ENCODE results near the gene PDIA5. TPM values are rescaled to one million over a fixed set of nuclear protein-coding genes. Genes with fewer than 3 reads are reported as not detected.

PDIA5 gene
- total RNA-seq, 1 experiment from 2014 or later = 41.5 TPM

DNA sequence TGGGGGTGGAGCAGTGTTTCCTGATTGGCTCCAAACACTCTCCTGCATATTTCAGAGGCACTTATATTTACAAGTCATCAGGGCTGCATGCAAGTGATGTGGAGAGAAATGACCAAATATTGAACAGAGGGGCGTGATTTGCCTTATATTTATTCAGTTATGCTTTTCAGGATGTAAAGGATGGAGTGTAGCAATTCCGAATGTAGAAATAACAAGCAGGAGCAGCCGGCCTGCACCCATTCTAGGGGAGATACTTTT lies 19.8 kb upstream of the PDIA5 start:
- TF ChIP-seq ETV6 (CRISPR knock-in tag; IDR thresholded peaks at IDR 0.05) (no peak), FOXP1 (CRISPR knock-in tag; IDR thresholded peaks at IDR 0.05; ENCODE audit: borderline replicate concordance) (no peak), ZNF396 (CRISPR knock-in tag; IDR thresholded peaks at IDR 0.05; ENCODE audit: borderline replicate concordance) (no peak), ZNF263 (CRISPR knock-in tag; IDR thresholded peaks at IDR 0.05; ENCODE audit: low read depth) (no peak), RELA (CRISPR knock-in tag; IDR thresholded peaks at IDR 0.05; ENCODE audit: borderline replicate concordance) (no peak), JUN (CRISPR knock-in tag; IDR thresholded peaks at IDR 0.05) (no peak), ELF4 (CRISPR knock-in tag; IDR thresholded peaks at IDR 0.05; ENCODE audit: low read depth) (no peak)
- TF ChIP-seq, protein P1, sequence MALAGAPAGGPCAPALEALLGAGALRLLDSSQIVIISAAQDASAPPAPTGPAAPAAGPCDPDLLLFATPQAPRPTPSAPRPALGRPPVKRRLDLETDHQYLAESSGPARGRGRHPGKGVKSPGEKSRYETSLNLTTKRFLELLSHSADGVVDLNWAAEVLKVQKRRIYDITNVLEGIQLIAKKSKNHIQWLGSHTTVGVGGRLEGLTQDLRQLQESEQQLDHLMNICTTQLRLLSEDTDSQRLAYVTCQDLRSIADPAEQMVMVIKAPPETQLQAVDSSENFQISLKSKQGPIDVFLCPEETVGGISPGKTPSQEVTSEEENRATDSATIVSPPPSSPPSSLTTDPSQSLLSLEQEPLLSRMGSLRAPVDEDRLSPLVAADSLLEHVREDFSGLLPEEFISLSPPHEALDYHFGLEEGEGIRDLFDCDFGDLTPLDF (CRISPR knock-in tag; IDR thresholded peaks at IDR 0.05) = no peak
- TF ChIP-seq, protein P2, sequence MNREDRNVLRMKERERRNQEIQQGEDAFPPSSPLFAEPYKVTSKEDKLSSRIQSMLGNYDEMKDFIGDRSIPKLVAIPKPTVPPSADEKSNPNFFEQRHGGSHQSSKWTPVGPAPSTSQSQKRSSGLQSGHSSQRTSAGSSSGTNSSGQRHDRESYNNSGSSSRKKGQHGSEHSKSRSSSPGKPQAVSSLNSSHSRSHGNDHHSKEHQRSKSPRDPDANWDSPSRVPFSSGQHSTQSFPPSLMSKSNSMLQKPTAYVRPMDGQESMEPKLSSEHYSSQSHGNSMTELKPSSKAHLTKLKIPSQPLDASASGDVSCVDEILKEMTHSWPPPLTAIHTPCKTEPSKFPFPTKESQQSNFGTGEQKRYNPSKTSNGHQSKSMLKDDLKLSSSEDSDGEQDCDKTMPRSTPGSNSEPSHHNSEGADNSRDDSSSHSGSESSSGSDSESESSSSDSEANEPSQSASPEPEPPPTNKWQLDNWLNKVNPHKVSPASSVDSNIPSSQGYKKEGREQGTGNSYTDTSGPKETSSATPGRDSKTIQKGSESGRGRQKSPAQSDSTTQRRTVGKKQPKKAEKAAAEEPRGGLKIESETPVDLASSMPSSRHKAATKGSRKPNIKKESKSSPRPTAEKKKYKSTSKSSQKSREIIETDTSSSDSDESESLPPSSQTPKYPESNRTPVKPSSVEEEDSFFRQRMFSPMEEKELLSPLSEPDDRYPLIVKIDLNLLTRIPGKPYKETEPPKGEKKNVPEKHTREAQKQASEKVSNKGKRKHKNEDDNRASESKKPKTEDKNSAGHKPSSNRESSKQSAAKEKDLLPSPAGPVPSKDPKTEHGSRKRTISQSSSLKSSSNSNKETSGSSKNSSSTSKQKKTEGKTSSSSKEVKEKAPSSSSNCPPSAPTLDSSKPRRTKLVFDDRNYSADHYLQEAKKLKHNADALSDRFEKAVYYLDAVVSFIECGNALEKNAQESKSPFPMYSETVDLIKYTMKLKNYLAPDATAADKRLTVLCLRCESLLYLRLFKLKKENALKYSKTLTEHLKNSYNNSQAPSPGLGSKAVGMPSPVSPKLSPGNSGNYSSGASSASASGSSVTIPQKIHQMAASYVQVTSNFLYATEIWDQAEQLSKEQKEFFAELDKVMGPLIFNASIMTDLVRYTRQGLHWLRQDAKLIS (CRISPR knock-in tag; IDR thresholded peaks at IDR 0.05; ENCODE audit: borderline replicate concordance) = no peak
- H3K4me3 Mint-ChIP-seq = no peak overlapping the region
- CTCF ChIA-PET = no interaction called here
- H3K27ac Mint-ChIP-seq = no peak overlapping the region
- no peaks in the 10 kb centered on the region for H3K36me3 Mint-ChIP-seq
- POLR2A ChIA-PET = no interaction called here
- ATAC-seq = no peak
- no peaks in the 10 kb centered on the region for H3K27me3 Mint-ChIP-seq (ENCODE audit: low read depth)
- H3K9me3 Mint-ChIP-seq = no peaks in the 10 kb centered on the region
- DNase-seq (ENCODE audit: low spot score) = no peak
- peaks cover 20% of the 10 kb centered on the region for H3K4me1 Mint-ChIP-seq

DNA sequence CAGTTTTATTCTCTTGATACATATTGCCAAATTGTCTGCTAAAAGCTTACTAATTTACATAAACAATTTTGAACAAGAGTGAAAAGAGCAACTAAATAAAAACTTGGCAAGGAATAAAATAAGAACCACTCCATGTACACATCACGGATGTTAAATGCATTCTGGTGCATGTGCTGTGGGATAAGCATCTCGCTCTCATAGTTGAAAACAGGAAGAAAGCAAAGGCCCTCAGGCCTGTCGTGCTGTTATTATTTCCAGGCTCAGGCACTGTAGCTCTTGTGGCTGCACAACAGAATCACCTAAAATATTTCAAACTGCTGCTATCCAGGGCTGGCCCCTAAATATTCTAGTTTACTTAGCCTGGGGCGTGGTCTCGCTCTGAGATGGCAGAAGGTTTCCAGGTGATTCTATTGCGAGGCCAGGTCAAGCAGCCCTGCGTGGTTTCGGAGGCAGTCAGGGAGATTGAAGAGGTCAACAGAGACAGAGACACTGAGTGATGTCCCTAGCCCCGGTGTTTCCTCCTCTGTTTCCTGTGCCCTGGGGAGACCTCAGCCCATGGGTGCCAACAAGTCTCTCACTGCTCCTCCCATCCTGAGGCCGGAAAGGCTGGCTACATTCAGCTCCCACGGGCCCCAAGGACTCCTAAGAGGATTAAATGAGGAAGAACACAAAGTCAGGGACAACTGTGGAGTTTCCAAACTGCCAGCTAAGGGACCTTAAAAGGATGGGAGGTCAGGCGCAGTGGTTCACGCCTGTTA lies 18.2 kb upstream of the PDIA5 start:
- CTCF ChIA-PET = interaction anchor here (1.1 kb wide), 1 partner anchor 22 kb away, joined by 5 read pairs; the partner anchor contains the start of gene SEMA5B
- Mint-ChIP-seq H3K4me3 (no peak overlapping the region), H3K4me1 (peaks cover 20% of the 10 kb centered on the region), H3K27me3 (ENCODE audit: low read depth) (no peaks in the 10 kb centered on the region; the same call in 1 of the 2 replicates), H3K9me3 (no peaks in the 10 kb centered on the region), H3K27ac (no peak overlapping the region), H3K36me3 (no peaks in the 10 kb centered on the region)
- POLR2A ChIA-PET = no interaction called here
- no peak for DNase-seq (ENCODE audit: low spot score)
- no peak for ATAC-seq
- TF ChIP-seq, protein P3, sequence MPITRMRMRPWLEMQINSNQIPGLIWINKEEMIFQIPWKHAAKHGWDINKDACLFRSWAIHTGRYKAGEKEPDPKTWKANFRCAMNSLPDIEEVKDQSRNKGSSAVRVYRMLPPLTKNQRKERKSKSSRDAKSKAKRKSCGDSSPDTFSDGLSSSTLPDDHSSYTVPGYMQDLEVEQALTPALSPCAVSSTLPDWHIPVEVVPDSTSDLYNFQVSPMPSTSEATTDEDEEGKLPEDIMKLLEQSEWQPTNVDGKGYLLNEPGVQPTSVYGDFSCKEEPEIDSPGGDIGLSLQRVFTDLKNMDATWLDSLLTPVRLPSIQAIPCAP (CRISPR knock-in tag; IDR thresholded peaks at IDR 0.05) = no peak
- TF ChIP-seq, protein P4, sequence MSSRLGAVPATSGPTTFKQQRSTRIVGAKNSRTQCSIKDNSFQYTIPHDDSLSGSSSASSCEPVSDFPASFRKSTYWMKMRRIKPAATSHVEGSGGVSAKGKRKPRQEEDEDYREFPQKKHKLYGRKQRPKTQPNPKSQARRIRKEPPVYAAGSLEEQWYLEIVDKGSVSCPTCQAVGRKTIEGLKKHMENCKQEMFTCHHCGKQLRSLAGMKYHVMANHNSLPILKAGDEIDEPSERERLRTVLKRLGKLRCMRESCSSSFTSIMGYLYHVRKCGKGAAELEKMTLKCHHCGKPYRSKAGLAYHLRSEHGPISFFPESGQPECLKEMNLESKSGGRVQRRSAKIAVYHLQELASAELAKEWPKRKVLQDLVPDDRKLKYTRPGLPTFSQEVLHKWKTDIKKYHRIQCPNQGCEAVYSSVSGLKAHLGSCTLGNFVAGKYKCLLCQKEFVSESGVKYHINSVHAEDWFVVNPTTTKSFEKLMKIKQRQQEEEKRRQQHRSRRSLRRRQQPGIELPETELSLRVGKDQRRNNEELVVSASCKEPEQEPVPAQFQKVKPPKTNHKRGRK (CRISPR knock-in tag; IDR thresholded peaks at IDR 0.05; ENCODE audit: borderline replicate concordance) = no peak
- no peak for TF ChIP-seq NR2C2 (CRISPR knock-in tag; IDR thresholded peaks at IDR 0.05)
- TF ChIP-seq, protein P5, sequence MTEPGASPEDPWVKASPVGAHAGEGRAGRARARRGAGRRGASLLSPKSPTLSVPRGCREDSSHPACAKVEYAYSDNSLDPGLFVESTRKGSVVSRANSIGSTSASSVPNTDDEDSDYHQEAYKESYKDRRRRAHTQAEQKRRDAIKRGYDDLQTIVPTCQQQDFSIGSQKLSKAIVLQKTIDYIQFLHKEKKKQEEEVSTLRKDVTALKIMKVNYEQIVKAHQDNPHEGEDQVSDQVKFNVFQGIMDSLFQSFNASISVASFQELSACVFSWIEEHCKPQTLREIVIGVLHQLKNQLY (CRISPR knock-in tag; IDR thresholded peaks at IDR 0.05) = no peak
- TF ChIP-seq EMX1 (CRISPR knock-in tag; IDR thresholded peaks at IDR 0.05) = no peak
- no peak for TF ChIP-seq HMGA2 (CRISPR knock-in tag; IDR thresholded peaks at IDR 0.05)
- TF ChIP-seq ZNF671 (CRISPR knock-in tag; IDR thresholded peaks at IDR 0.05) = no peak
- no peak for TF ChIP-seq JUN (CRISPR knock-in tag; IDR thresholded peaks at IDR 0.05)
- no peak for TF ChIP-seq GABPB1 (CRISPR knock-in tag; IDR thresholded peaks at IDR 0.05)
- no peak for TF ChIP-seq ZNF317 (CRISPR knock-in tag; IDR thresholded peaks at IDR 0.05; ENCODE audit: borderline replicate concordance, low read depth)
- no peak for TF ChIP-seq ETV6 (CRISPR knock-in tag; IDR thresholded peaks at IDR 0.05)
- no peak for TF ChIP-seq KAT7 (CRISPR knock-in tag; IDR thresholded peaks at IDR 0.05; ENCODE audit: borderline replicate concordance)
- TF ChIP-seq TCF7 (CRISPR knock-in tag; IDR thresholded peaks at IDR 0.05; ENCODE audit: low read depth) = no peak
- TF ChIP-seq, protein P6, sequence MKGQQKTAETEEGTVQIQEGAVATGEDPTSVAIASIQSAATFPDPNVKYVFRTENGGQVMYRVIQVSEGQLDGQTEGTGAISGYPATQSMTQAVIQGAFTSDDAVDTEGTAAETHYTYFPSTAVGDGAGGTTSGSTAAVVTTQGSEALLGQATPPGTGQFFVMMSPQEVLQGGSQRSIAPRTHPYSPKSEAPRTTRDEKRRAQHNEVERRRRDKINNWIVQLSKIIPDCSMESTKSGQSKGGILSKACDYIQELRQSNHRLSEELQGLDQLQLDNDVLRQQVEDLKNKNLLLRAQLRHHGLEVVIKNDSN (CRISPR knock-in tag; IDR thresholded peaks at IDR 0.05) = no peak
- TF ChIP-seq, protein P7, sequence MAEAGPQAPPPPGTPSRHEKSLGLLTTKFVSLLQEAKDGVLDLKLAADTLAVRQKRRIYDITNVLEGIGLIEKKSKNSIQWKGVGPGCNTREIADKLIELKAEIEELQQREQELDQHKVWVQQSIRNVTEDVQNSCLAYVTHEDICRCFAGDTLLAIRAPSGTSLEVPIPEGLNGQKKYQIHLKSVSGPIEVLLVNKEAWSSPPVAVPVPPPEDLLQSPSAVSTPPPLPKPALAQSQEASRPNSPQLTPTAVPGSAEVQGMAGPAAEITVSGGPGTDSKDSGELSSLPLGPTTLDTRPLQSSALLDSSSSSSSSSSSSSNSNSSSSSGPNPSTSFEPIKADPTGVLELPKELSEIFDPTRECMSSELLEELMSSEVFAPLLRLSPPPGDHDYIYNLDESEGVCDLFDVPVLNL (CRISPR knock-in tag; IDR thresholded peaks at IDR 0.05; ENCODE audit: borderline replicate concordance, low read depth) = no peak
- TF ChIP-seq, protein P8, sequence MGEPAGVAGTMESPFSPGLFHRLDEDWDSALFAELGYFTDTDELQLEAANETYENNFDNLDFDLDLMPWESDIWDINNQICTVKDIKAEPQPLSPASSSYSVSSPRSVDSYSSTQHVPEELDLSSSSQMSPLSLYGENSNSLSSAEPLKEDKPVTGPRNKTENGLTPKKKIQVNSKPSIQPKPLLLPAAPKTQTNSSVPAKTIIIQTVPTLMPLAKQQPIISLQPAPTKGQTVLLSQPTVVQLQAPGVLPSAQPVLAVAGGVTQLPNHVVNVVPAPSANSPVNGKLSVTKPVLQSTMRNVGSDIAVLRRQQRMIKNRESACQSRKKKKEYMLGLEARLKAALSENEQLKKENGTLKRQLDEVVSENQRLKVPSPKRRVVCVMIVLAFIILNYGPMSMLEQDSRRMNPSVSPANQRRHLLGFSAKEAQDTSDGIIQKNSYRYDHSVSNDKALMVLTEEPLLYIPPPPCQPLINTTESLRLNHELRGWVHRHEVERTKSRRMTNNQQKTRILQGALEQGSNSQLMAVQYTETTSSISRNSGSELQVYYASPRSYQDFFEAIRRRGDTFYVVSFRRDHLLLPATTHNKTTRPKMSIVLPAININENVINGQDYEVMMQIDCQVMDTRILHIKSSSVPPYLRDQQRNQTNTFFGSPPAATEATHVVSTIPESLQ (CRISPR knock-in tag; IDR thresholded peaks at IDR 0.05) = no peak

Data from WTC11 (cell line).